Nephron progenitor cell (in vitro differentiated cells): ENCODE measurements around the gene POU2AF1.
"Not testable (repeated sequence)": the region's sequence is repeated elsewhere in the genome, so short reads cannot be mapped to it uniquely, and the experiment has no call there.

Experiments
- DNase-seq: peaks from one replicate; pipeline ENCODE4 v3.0.0; 2021
- H3K27ac Mint-ChIP-seq: 2 replicates; pipeline ENCODE4 v1.8.0; 2021; ENCODE audit warnings: mild to moderate bottlenecking, moderate library complexity, mixed read lengths
- H3K27me3 Mint-ChIP-seq: 2 replicates; pipeline ENCODE4 v1.8.0; 2021; ENCODE audit warnings: mild to moderate bottlenecking, low read depth, mixed read lengths; ENCODE audit not compliant: poor library complexity
- H3K36me3 Mint-ChIP-seq: 2 replicates; pipeline ENCODE4 v1.8.0; 2021; ENCODE audit warnings: low read depth, mixed read lengths
- H3K4me1 Mint-ChIP-seq: 2 replicates; pipeline ENCODE4 v1.8.0; 2021; ENCODE audit warnings: mixed read lengths
- H3K4me3 Mint-ChIP-seq: 2 replicates; pipeline ENCODE4 v1.8.0; 2021; ENCODE audit warnings: mild to moderate bottlenecking, moderate library complexity, mixed read lengths
- H3K9me3 Mint-ChIP-seq: 2 replicates; pipeline ENCODE4 v1.8.0; 2021; ENCODE audit warnings: mild to moderate bottlenecking, moderate library complexity, mixed read lengths
- CTCF ChIP-seq: fragments of 200-600 bp; sonication (generic); IDR thresholded peaks from 2 replicates; pipeline ENCODE4 v1.5.0; 2021; ENCODE audit warnings: antibody characterized with exemption

POU2AF1 gene

GRCh38 chr11:111395749-111396148 is 16.7 kb upstream of the POU2AF1 start:
- no peak for DNase-seq
- Mint-ChIP-seq H3K4me3 (no peak overlapping the region), H3K9me3 (no peaks in the 10 kb centered on the region), H3K36me3 (no peaks in the 10 kb centered on the region), H3K27ac (no peak overlapping the region), H3K4me1 (peaks cover 5% of the 10 kb centered on the region), H3K27me3 (peaks cover 11% of the 10 kb centered on the region)
- TF ChIP-seq CTCF: no peak

- Mint-ChIP-seq H3K27ac (no peak overlapping the region), H3K36me3 (no peaks in the 10 kb centered on the region), H3K4me1 (peaks cover 5% of the 10 kb centered on the region), H3K4me3 (no peak overlapping the region), H3K27me3 (peaks cover 11% of the 10 kb centered on the region), H3K9me3 (no peaks in the 10 kb centered on the region)
- no peak for TF ChIP-seq CTCF
- DNase-seq: no peak
These were observed 16.0 kb upstream of the POU2AF1 start for GRCh38 chr11:111395081-111395480.

DNA sequence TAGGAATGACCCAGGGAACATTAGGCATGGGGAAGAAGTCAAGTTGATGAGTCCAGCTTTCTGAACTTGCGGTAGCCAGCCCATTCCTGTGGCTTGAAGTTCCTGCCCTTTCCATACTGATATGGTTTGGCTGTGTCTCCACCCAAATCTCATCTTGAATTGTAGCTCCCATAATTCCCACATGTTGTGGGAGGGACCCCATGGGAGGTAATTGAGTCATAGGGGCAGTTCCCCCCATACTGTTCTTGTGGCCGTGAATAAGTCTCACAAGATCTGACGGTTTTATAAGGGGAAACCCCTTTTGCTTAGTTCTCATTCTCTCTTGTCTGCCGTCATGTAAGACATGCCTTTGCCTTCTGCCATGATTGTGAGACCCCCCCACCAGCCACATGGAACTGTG is 15.1 kb upstream of the POU2AF1 start:
- H3K4me3 Mint-ChIP-seq, H3K27me3 Mint-ChIP-seq, H3K27ac Mint-ChIP-seq, H3K9me3 Mint-ChIP-seq, H3K4me1 Mint-ChIP-seq, DNase-seq, H3K36me3 Mint-ChIP-seq: not testable (repeated sequence)

DNA sequence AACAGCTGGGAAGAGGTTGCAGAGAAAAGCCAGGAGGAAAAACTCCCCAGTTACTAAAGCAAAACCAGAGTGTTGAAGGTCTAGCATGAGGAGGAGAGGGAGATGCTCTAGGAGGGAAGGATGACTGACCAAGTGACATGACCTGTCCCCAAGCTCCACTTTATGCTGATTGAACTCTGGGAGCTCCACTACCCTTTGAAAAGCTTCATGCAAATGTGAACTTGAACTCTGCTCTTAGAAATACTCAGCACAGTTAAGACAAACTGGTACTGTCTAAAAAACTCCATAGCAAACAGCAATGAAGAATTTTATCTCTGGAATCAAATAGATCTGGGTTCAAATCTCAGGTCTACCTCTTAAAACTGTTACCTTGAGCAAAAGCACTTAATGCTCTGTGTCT is 14.5 kb upstream of the POU2AF1 start:
- no peaks in the 10 kb centered on the region for H3K9me3 Mint-ChIP-seq
- H3K36me3 Mint-ChIP-seq: no peaks in the 10 kb centered on the region
- H3K4me1 Mint-ChIP-seq: peaks cover 5% of the 10 kb centered on the region
- peaks cover 12% of the 10 kb centered on the region for H3K27me3 Mint-ChIP-seq
- H3K27ac Mint-ChIP-seq: no peak overlapping the region
- no peak for TF ChIP-seq CTCF
- no peak overlapping the region for H3K4me3 Mint-ChIP-seq
- no peak for DNase-seq

DNA sequence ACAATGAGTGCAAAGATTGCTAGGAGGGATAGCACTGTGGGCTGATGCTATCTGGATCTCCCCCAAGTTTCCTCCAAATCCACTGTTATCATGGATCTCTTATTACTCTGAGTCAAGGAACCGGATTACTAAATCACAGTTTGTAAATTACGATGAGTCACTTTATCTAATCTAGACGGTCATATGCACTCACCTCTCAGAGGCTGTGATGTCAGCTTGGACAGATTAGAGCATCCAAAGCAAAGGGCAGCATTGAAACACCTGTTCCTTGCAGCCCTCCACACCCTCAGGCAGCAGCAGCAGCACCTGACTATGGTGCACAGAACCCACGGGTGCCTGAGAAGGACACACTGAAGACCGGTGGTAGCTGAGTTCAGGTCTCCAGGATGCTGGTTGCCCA is 14.0 kb upstream of the POU2AF1 start:
- TF ChIP-seq CTCF: no peak
- H3K9me3 Mint-ChIP-seq: no peaks in the 10 kb centered on the region
- H3K4me1 Mint-ChIP-seq: peaks cover 5% of the 10 kb centered on the region
- no peak overlapping the region for H3K4me3 Mint-ChIP-seq
- DNase-seq: no peak
- H3K36me3 Mint-ChIP-seq: no peaks in the 10 kb centered on the region
- no peak overlapping the region for H3K27ac Mint-ChIP-seq
- H3K27me3 Mint-ChIP-seq: peaks cover 16% of the 10 kb centered on the region

DNA sequence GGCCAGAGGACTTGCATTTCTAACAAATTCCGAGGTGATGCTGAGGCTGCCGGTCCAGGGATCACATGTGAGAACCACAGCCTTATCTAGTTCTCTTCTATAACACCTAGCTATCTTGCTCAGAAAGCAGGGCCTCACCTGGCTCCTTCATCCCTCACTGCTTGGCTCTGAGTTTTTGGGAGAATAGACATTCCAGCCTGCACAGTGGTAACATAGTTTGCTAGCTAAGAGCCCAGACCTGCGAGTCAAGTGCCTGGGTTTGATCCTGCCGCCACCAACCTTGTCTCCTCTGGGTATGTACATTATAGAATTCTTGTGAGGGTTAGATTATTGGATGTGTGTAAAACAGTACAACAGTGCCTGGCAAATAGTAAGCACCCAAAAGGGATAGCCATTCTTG is 13.5 kb upstream of the POU2AF1 start:
- no peak for DNase-seq
- Mint-ChIP-seq H3K9me3 (no peaks in the 10 kb centered on the region), H3K27ac (no peak overlapping the region), H3K4me3 (no peak overlapping the region), H3K4me1 (peaks cover 5% of the 10 kb centered on the region), H3K27me3 (peaks cover 16% of the 10 kb centered on the region), H3K36me3 (no peaks in the 10 kb centered on the region)
- TF ChIP-seq CTCF: no peak
